IMR-90 (cell line): ENCODE measurements around the gene KRT36. TPM values are rescaled to one million over a fixed set of nuclear protein-coding genes. Genes with fewer than 3 reads are reported as not detected.

Experiments used
- ATAC-seq: fragments of 200-7000 bp; cut with Tn5 transposase; 2 replicates; pipeline ENCODE4 v1.9.1; 2020; ENCODE audit warnings: low read depth, mild to moderate bottlenecking, moderate library complexity
- BruUV-seq: library from RNA; stranded (reverse); fragments of 400-500 nt; replicated peaks from 2 replicates; lab custom pipeline; 2021; lab: Mats Ljungman, UMichigan
- CTCF ChIA-PET: fragments of 300-600 bp; formaldehyde crosslinking; extraction: SDS; loops from one replicate; lab custom pipeline; 2021; ENCODE audit warnings: antibody characterized with exemption; lab: Yijun Ruan, JAX
- POLR2A ChIA-PET: fragments of 300-600 bp; sonication (Branson Sonifier 250); formaldehyde crosslinking; loops from one replicate; lab custom pipeline; 2022; ENCODE audit warnings: antibody characterized with exemption; ENCODE audit not compliant: unreplicated experiment; lab: Charles Lee
- DNase-seq: peaks from one replicate; pipeline ENCODE4 v3.0.0; 2013
- H2AFZ ChIP-seq: replicated peaks from 2 replicates; pipeline ENCODE3; 2013; ENCODE audit warnings: low read length, mild to moderate bottlenecking; ENCODE audit not compliant: poor library complexity
- H2AK5ac ChIP-seq: 2 replicates; pipeline ENCODE4 v1.6.1; 2013; ENCODE audit warnings: low read depth, low read length, inconsistent platforms
- H2AK9ac ChIP-seq: replicated peaks from 2 replicates; pipeline ENCODE3; 2013; ENCODE audit warnings: mild to moderate bottlenecking, low read depth, low read length, moderate library complexity; ENCODE audit not compliant: poor library complexity
- H2BK120ac ChIP-seq: 2 replicates; pipeline ENCODE4 v1.6.1; 2013; ENCODE audit warnings: low read depth, low read length, inconsistent platforms
- H2BK15ac ChIP-seq: 3 replicates; pipeline ENCODE4 v1.6.1; 2013; ENCODE audit warnings: low read depth, low read length, inconsistent platforms
- H2BK20ac ChIP-seq: 2 replicates; pipeline ENCODE4 v1.6.1; 2013; ENCODE audit warnings: low read depth, mild to moderate bottlenecking, inconsistent platforms, low read length, moderate library complexity
- H2BK5ac ChIP-seq: 2 replicates; pipeline ENCODE4 v1.6.1; 2013; ENCODE audit warnings: mild to moderate bottlenecking, low read depth, low read length, inconsistent platforms; ENCODE audit not compliant: poor library complexity, severe bottlenecking
- H3K14ac ChIP-seq: replicated peaks from 2 replicates; pipeline ENCODE4 v1.6.1; 2013; ENCODE audit warnings: low read depth, low read length, inconsistent platforms
- H3K18ac ChIP-seq: 2 replicates; pipeline ENCODE4 v1.6.1; 2013; ENCODE audit warnings: low read depth, low read length, control low read depth
- H3K23ac ChIP-seq: 2 replicates; pipeline ENCODE4 v1.6.1; 2013; ENCODE audit warnings: low read depth, low read length, inconsistent platforms
- H3K27ac ChIP-seq: 2 replicates; pipeline ENCODE4 v1.5.1; 2013; ENCODE audit warnings: mild to moderate bottlenecking, control low read depth, low read length; ENCODE audit not compliant: insufficient read depth
- H3K27me3 ChIP-seq: 2 replicates; pipeline ENCODE4 v1.6.1; 2013; ENCODE audit warnings: low read length; ENCODE audit not compliant: control insufficient read depth, insufficient read depth
- H3K36me3 ChIP-seq: 2 replicates; pipeline ENCODE4 v1.6.1; 2013; ENCODE audit warnings: low read length, mixed read lengths; ENCODE audit not compliant: control insufficient read depth, insufficient read depth
- H3K4ac ChIP-seq: 2 replicates; pipeline ENCODE4 v1.6.1; 2013; ENCODE audit warnings: low read depth, low read length, inconsistent platforms
- H3K4me1 ChIP-seq: 2 replicates; pipeline ENCODE4 v1.6.1; 2013; ENCODE audit warnings: low read length, mixed read lengths; ENCODE audit not compliant: control insufficient read depth, insufficient read depth
- H3K4me2 ChIP-seq: 2 replicates; pipeline ENCODE4 v1.6.1; 2013; ENCODE audit warnings: low read depth, mild to moderate bottlenecking, control low read depth, low read length, moderate library complexity
- H3K4me3 ChIP-seq: 2 replicates; pipeline ENCODE4 v1.5.1; 2013; ENCODE audit warnings: low read depth, mild to moderate bottlenecking, control low read depth, low read length, moderate library complexity; ENCODE audit not compliant: insufficient read depth
- H3K56ac ChIP-seq: 2 replicates; pipeline ENCODE4 v1.6.1; 2013; ENCODE audit warnings: low read length, inconsistent platforms; ENCODE audit not compliant: insufficient read depth; ENCODE audit errors: extremely low read depth
- H3K79me1 ChIP-seq, 2 experiments: 2 replicates each; pipeline ENCODE4 v1.6.1; 2013; ENCODE audit warnings: low read length in 2 of 2, inconsistent platforms in 1 of 2, low read depth in 1 of 2
- H3K9ac ChIP-seq: 2 replicates; pipeline ENCODE4 v1.6.1; 2013; ENCODE audit warnings: low read depth, low read length, control low read depth
- H3K9me1 ChIP-seq: 2 replicates; pipeline ENCODE4 v1.6.1; 2013; ENCODE audit warnings: low read length, inconsistent platforms; ENCODE audit not compliant: insufficient read depth
- H3K9me3 ChIP-seq: 2 replicates; pipeline ENCODE4 v1.6.1; 2013; ENCODE audit warnings: low read length; ENCODE audit not compliant: control insufficient read depth, insufficient read depth
- H4K20me1 ChIP-seq: 2 replicates; pipeline ENCODE4 v1.6.1; 2013; ENCODE audit warnings: low read length, inconsistent platforms; ENCODE audit not compliant: insufficient read depth
- H4K5ac ChIP-seq: 2 replicates; pipeline ENCODE4 v1.6.1; 2013; ENCODE audit warnings: mild to moderate bottlenecking, low read depth, low read length, control low read depth
- H4K8ac ChIP-seq, 2 experiments: 2 replicates each; pipeline ENCODE4 v1.6.1; 2013; ENCODE audit warnings: low read depth in 2 of 2, low read length in 2 of 2, control low read depth in 1 of 2, inconsistent platforms in 1 of 2
- H4K91ac ChIP-seq: 2 replicates; pipeline ENCODE4 v1.6.1; 2013; ENCODE audit warnings: low read depth, low read length, inconsistent platforms; ENCODE audit not compliant: insufficient read depth
- MXI1 ChIP-seq: IDR thresholded peaks from 2 replicates; pipeline ENCODE4 v1.6.1; 2012; ENCODE audit warnings: low read depth, mild to moderate bottlenecking, low read length, moderate library complexity, borderline replicate concordance
- NFE2L2 ChIP-seq: fragments of 150-350 bp; IDR thresholded peaks from 2 replicates; pipeline ENCODE4 v1.6.1; 2016; ENCODE audit warnings: low read depth, mild to moderate bottlenecking, low read length
- WGBS, 2 experiments: methylation state at CpG; one replicate each; pipeline versions ENCODE4 v1.1.5 to v1.1.7; 2013; ENCODE audit warnings: missing lambda C conversion rate in 2 of 2; ENCODE audit not compliant: insufficient read length in 1 of 2; ENCODE audit errors: extremely low coverage in 2 of 2; 5-methylcytosine and 5-hydroxymethylcytosine counted together
- dilution Hi-C: fragments of 300-500 bp; cut with HindIII; formaldehyde crosslinking; loops from one replicate; pipeline ENCODE4 v1.14.3; 2018; ENCODE audit warnings: low sequenced_read_pairs; ENCODE audit not compliant: unreplicated experiment
- in situ Hi-C: fragments of 300-500 bp; cut with MboI; formaldehyde crosslinking; loops from 3 replicates; pipeline ENCODE4 v1.14.3; 2019; ENCODE audit warnings: low sequenced_read_pairs, inconsistent platforms, mixed read lengths
- intact Hi-C: fragments of 100-400 bp; cut with micrococcal nuclease; formaldehyde crosslinking; loops from 2 replicates; pipeline ENCODE4 v1.10.0; 2022
- polyA plus RNA-seq, 3 experiments: library from polyadenylated mRNA; depleted of rRNA; stranded (reverse); fragments of >200 nt; gene quantifications; 2 replicates each; pipeline ENCODE4 v1.2.3, GENCODE V29; 2012; ENCODE audit warnings: low replicate concordance in 1 of 3
- total RNA-seq: library from RNA; depleted of rRNA; stranded (reverse); fragments of >200 nt; gene quantifications from 2 replicates; pipeline ENCODE4 v1.2.3, GENCODE V29; 2012

The KRT36 gene
- total and polyA plus RNA-seq, 2 of the 4 experiments (the other 2 are of a cell fraction), result not detected

- no peak overlapping the region for H4K8ac ChIP-seq
- no peak overlapping the region for H3K27ac ChIP-seq
- H3K79me1 ChIP-seq, result no peaks in the 10 kb centered on the region
- H4K5ac ChIP-seq, result no peak overlapping the region
- H3K9me1 ChIP-seq, result peaks cover 5% of the 10 kb centered on the region
- TF ChIP-seq NFE2L2 (no peak), MXI1 (no peak)
- POLR2A ChIA-PET, result no interaction called here
- peaks cover 14% of the 10 kb centered on the region for H3K9me3 ChIP-seq
- DNase-seq, result no peak
- WGBS, 2 experiments, result no CpG with 5 or more reads among the region's 3 CpGs
- H3K14ac ChIP-seq, result no peak overlapping the region
- no peak overlapping the region for H3K18ac ChIP-seq
- H2BK20ac ChIP-seq, result no peak overlapping the region
- H3K4me2 ChIP-seq, result no peak overlapping the region
- no peaks in the 10 kb centered on the region for H4K20me1 ChIP-seq
- peaks cover 7% of the 10 kb centered on the region for H3K27me3 ChIP-seq
- no peak overlapping the region for H2BK5ac ChIP-seq
- H2BK120ac ChIP-seq, result no peak overlapping the region
- H3K4me3 ChIP-seq, result no peak overlapping the region
- in situ Hi-C loops (no loop called here), intact Hi-C loops (no loop called here), dilution Hi-C loops (no loop called here)
- no peak overlapping the region for H3K9ac ChIP-seq
- no peak overlapping the region for H4K91ac ChIP-seq
- no peak overlapping the region for H2AFZ ChIP-seq
- no peak overlapping the region for H3K23ac ChIP-seq
- peaks cover 4% of the 10 kb centered on the region for H3K4me1 ChIP-seq
- no TSS peak for BruUV-seq
- H3K56ac ChIP-seq, result no peak overlapping the region
- H2AK9ac ChIP-seq, result no peak overlapping the region
- H2AK5ac ChIP-seq, result no peak overlapping the region
- no peak overlapping the region for H3K4ac ChIP-seq
- H3K36me3 ChIP-seq, result no peaks in the 10 kb centered on the region
- CTCF ChIA-PET, result no interaction called here
- no peak for ATAC-seq
- H2BK15ac ChIP-seq, result no peak overlapping the region
Measured at GRCh38 chr17:41453066-41453465, 36.6 kb downstream of the KRT36 start.
